HEK293 (cell line): ENCODE measurements around the gene GNL3.

Experiments used
- HOXA7 ChIP-seq: sonication (generic); formaldehyde crosslinking; IDR thresholded peaks from 2 replicates; pipeline ENCODE4 v1.8.1; 2022; ENCODE audit warnings: missing genetic modification reagents, borderline replicate concordance
- KLF16 ChIP-seq: fragments of 450-650 bp; formaldehyde crosslinking; IDR thresholded peaks from 2 replicates; pipeline ENCODE4 v1.5.1; 2017; ENCODE audit warnings: missing biosample characterization, missing genetic modification characterization
- PATZ1 ChIP-seq: fragments of 450-650 bp; formaldehyde crosslinking; IDR thresholded peaks from 2 replicates; pipeline ENCODE4 v1.5.1; 2016; ENCODE audit warnings: missing biosample characterization, missing genetic modification characterization
- PRDM1 ChIP-seq: fragments of 450-650 bp; formaldehyde crosslinking; IDR thresholded peaks from 2 replicates; pipeline ENCODE4; 2016; ENCODE audit warnings: missing biosample characterization, missing genetic modification characterization
- REST ChIP-seq: fragments of 450-650 bp; formaldehyde crosslinking; IDR thresholded peaks from 2 replicates; pipeline ENCODE4 v1.5.1; 2016; ENCODE audit warnings: missing biosample characterization, missing genetic modification characterization
- ZNF529 ChIP-seq: fragments of 450-650 bp; formaldehyde crosslinking; IDR thresholded peaks from 2 replicates; pipeline ENCODE4 v1.5.1; 2017; ENCODE audit warnings: missing genetic modification characterization, missing biosample characterization; ENCODE audit not compliant: insufficient replicate concordance
- ZNF530 ChIP-seq: fragments of 450-650 bp; formaldehyde crosslinking; IDR thresholded peaks from 2 replicates; pipeline ENCODE4 v1.5.1; 2016; ENCODE audit warnings: low read depth, missing biosample characterization, missing genetic modification characterization
- ZNF621 ChIP-seq: fragments of 450-650 bp; formaldehyde crosslinking; IDR thresholded peaks from 2 replicates; pipeline ENCODE4 v1.5.1; 2017; ENCODE audit warnings: missing biosample characterization, missing genetic modification characterization
- TF ChIP-seq, protein P1 (sequence below): fragments of 450-650 bp; formaldehyde crosslinking; IDR thresholded peaks from 2 replicates; pipeline ENCODE4 v1.5.1; 2016; ENCODE audit warnings: missing biosample characterization, missing genetic modification characterization
- TF ChIP-seq, protein P2 (sequence below): fragments of 450-650 bp; formaldehyde crosslinking; conservative IDR thresholded peaks from 2 replicates; pipeline ENCODE4 v1.5.1; 2016; ENCODE audit warnings: low read depth, missing biosample characterization, missing genetic modification characterization
- TF ChIP-seq, protein P3 (sequence below): fragments of 450-650 bp; formaldehyde crosslinking; IDR thresholded peaks from 2 replicates; pipeline ENCODE4 v1.5.1; 2016; ENCODE audit warnings: missing biosample characterization, missing genetic modification characterization
- TF ChIP-seq, protein P4 (sequence below): fragments of 450-650 bp; formaldehyde crosslinking; IDR thresholded peaks from 2 replicates; pipeline ENCODE4 v1.5.1; 2016; ENCODE audit warnings: missing biosample characterization, missing genetic modification characterization

- TF ChIP-seq, protein P1, sequence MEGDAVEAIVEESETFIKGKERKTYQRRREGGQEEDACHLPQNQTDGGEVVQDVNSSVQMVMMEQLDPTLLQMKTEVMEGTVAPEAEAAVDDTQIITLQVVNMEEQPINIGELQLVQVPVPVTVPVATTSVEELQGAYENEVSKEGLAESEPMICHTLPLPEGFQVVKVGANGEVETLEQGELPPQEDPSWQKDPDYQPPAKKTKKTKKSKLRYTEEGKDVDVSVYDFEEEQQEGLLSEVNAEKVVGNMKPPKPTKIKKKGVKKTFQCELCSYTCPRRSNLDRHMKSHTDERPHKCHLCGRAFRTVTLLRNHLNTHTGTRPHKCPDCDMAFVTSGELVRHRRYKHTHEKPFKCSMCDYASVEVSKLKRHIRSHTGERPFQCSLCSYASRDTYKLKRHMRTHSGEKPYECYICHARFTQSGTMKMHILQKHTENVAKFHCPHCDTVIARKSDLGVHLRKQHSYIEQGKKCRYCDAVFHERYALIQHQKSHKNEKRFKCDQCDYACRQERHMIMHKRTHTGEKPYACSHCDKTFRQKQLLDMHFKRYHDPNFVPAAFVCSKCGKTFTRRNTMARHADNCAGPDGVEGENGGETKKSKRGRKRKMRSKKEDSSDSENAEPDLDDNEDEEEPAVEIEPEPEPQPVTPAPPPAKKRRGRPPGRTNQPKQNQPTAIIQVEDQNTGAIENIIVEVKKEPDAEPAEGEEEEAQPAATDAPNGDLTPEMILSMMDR (tag by site-specific recombination): no peak
- TF ChIP-seq ZNF529 (tag by site-specific recombination) (no peak), REST (no peak), ZNF621 (tag by site-specific recombination) (no peak), HOXA7 (CRISPR knock-in tag) (no peak), KLF16 (tag by site-specific recombination) (no peak), ZNF530 (no peak), PRDM1 (no peak), PATZ1 (tag by site-specific recombination) (no peak)
- TF ChIP-seq, protein P2, sequence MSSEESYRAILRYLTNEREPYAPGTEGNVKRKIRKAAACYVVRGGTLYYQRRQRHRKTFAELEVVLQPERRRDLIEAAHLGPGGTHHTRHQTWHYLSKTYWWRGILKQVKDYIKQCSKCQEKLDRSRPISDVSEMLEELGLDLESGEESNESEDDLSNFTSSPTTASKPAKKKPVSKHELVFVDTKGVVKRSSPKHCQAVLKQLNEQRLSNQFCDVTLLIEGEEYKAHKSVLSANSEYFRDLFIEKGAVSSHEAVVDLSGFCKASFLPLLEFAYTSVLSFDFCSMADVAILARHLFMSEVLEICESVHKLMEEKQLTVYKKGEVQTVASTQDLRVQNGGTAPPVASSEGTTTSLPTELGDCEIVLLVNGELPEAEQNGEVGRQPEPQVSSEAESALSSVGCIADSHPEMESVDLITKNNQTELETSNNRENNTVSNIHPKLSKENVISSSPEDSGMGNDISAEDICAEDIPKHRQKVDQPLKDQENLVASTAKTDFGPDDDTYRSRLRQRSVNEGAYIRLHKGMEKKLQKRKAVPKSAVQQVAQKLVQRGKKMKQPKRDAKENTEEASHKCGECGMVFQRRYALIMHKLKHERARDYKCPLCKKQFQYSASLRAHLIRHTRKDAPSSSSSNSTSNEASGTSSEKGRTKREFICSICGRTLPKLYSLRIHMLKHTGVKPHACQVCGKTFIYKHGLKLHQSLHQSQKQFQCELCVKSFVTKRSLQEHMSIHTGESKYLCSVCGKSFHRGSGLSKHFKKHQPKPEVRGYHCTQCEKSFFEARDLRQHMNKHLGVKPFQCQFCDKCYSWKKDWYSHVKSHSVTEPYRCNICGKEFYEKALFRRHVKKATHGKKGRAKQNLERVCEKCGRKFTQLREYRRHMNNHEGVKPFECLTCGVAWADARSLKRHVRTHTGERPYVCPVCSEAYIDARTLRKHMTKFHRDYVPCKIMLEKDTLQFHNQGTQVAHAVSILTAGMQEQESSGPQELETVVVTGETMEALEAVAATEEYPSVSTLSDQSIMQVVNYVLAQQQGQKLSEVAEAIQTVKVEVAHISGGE (tag by site-specific recombination): no peak
- TF ChIP-seq, protein P3, sequence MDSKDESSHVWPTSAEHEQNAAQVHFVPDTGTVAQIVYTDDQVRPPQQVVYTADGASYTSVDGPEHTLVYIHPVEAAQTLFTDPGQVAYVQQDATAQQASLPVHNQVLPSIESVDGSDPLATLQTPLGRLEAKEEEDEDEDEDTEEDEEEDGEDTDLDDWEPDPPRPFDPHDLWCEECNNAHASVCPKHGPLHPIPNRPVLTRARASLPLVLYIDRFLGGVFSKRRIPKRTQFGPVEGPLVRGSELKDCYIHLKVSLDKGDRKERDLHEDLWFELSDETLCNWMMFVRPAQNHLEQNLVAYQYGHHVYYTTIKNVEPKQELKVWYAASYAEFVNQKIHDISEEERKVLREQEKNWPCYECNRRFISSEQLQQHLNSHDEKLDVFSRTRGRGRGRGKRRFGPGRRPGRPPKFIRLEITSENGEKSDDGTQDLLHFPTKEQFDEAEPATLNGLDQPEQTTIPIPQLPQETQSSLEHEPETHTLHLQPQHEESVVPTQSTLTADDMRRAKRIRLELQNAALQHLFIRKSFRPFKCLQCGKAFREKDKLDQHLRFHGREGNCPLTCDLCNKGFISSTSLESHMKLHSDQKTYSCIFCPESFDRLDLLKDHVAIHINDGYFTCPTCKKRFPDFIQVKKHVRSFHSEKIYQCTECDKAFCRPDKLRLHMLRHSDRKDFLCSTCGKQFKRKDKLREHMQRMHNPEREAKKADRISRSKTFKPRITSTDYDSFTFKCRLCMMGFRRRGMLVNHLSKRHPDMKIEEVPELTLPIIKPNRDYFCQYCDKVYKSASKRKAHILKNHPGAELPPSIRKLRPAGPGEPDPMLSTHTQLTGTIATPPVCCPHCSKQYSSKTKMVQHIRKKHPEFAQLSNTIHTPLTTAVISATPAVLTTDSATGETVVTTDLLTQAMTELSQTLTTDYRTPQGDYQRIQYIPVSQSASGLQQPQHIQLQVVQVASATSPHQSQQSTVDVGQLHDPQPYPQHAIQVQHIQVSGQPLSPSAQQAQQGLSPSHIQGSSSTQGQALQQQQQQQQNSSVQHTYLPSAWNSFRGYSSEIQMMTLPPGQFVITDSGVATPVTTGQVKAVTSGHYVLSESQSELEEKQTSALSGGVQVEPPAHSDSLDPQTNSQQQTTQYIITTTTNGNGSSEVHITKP (tag by site-specific recombination): no peak
- TF ChIP-seq, protein P4, sequence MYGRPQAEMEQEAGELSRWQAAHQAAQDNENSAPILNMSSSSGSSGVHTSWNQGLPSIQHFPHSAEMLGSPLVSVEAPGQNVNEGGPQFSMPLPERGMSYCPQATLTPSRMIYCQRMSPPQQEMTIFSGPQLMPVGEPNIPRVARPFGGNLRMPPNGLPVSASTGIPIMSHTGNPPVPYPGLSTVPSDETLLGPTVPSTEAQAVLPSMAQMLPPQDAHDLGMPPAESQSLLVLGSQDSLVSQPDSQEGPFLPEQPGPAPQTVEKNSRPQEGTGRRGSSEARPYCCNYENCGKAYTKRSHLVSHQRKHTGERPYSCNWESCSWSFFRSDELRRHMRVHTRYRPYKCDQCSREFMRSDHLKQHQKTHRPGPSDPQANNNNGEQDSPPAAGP (tag by site-specific recombination): no peak
These were observed 57.9 kb downstream of the GNL3 start for GRCh38 chr3:52743721-52744120.
